Mesendoderm (in vitro differentiated cells): ENCODE measurements around the gene SLC44A1.

Experiments
- DNase-seq: peaks from one replicate; pipeline ENCODE4 v3.0.0; 2013
- H2AK5ac ChIP-seq: 2 replicates; pipeline ENCODE4 v1.6.1; 2013; ENCODE audit warnings: low read length, inconsistent platforms
- H2BK120ac ChIP-seq: 2 replicates; pipeline ENCODE4 v1.6.1; 2013; ENCODE audit warnings: low read depth, mild to moderate bottlenecking, low read length, moderate library complexity, mixed read lengths
- H2BK15ac ChIP-seq: replicated peaks from 2 replicates; pipeline ENCODE4 v1.6.1; 2013; ENCODE audit warnings: low read depth, mild to moderate bottlenecking, moderate library complexity
- H2BK5ac ChIP-seq: 2 replicates; pipeline ENCODE4 v1.6.1; 2013; ENCODE audit warnings: low read length, inconsistent platforms
- H3K18ac ChIP-seq: 2 replicates; pipeline ENCODE4 v1.6.1; 2013; ENCODE audit warnings: mild to moderate bottlenecking, low read length, mixed read lengths
- H3K23ac ChIP-seq: one replicate; pipeline ENCODE4 v1.6.1; 2013; ENCODE audit warnings: low read length
- H3K27ac ChIP-seq: 2 replicates; pipeline ENCODE4 v1.5.1; 2013; ENCODE audit warnings: low read depth, mild to moderate bottlenecking, inconsistent platforms, low read length, moderate library complexity
- H3K27me3 ChIP-seq: 2 replicates; pipeline ENCODE4 v1.6.1; 2013; ENCODE audit warnings: low read length, control low read depth, mild to moderate bottlenecking, inconsistent platforms; ENCODE audit not compliant: insufficient read depth, poor library complexity
- H3K36me3 ChIP-seq: 2 replicates; pipeline ENCODE4 v1.6.1; 2013; ENCODE audit warnings: low read length, inconsistent platforms; ENCODE audit not compliant: control insufficient read depth, insufficient read depth
- H3K4ac ChIP-seq: one replicate; pipeline ENCODE4 v1.6.1; 2013; ENCODE audit warnings: low read depth, mild to moderate bottlenecking, low read length, moderate library complexity
- H3K4me1 ChIP-seq: 2 replicates; pipeline ENCODE4 v1.6.1; 2013; ENCODE audit warnings: low read depth, low read length, inconsistent platforms; ENCODE audit not compliant: control insufficient read depth
- H3K4me2 ChIP-seq: 2 replicates; pipeline ENCODE4 v1.6.1; 2013; ENCODE audit warnings: low read length
- H3K4me3 ChIP-seq: 2 replicates; pipeline ENCODE4 v1.5.1; 2013; ENCODE audit warnings: mild to moderate bottlenecking, low read length
- H3K56ac ChIP-seq: one replicate; pipeline ENCODE4 v1.6.1; 2013; ENCODE audit warnings: low read length
- H3K79me1 ChIP-seq: 2 replicates; pipeline ENCODE4 v1.6.1; 2013; ENCODE audit warnings: low read length, inconsistent platforms
- H3K79me2 ChIP-seq: 2 replicates; pipeline ENCODE4 v1.6.1; 2013; ENCODE audit warnings: mild to moderate bottlenecking, low read length; ENCODE audit not compliant: control insufficient read depth, insufficient read depth
- H3K9ac ChIP-seq: 2 replicates; pipeline ENCODE4 v1.6.1; 2013; ENCODE audit warnings: low read length, inconsistent platforms
- H4K5ac ChIP-seq: one replicate; pipeline ENCODE4 v1.6.1; 2013; ENCODE audit warnings: low read length
- H4K8ac ChIP-seq: one replicate; pipeline ENCODE4 v1.6.1; 2013; ENCODE audit warnings: low read depth, mild to moderate bottlenecking, control low read depth, low read length, moderate library complexity
- WGBS: extraction: QIAGEN DNeasy Blood & Tissue Kit; methylation state at CpG from one replicate; pipeline ENCODE4 v1.1.7; 2013; ENCODE audit warnings: low lambda C conversion rate, missing lambda C conversion rate; ENCODE audit not compliant: insufficient coverage; ENCODE audit errors: extremely low coverage; 5-methylcytosine and 5-hydroxymethylcytosine counted together

Gene SLC44A1

DNA sequence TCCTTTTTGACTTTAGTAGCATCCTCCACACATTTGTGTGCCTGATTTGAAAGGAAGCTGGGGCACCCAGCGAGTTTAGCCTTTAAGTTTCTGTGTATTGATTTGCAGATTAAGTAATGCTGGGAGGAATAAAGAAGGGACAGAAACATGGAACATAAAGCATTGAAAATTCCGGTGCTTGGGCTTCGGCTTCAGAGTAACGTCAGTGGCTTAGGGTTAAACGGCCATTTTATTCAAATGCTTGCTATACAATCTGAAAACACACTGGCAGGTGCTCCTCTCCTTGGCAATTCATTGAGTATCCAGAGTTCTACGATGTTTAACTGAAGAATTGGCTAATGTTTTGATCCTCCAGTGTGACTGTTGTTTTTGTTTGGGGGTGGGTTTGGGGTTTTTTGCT is 145.3 kb downstream of the SLC44A1 start:
- H3K36me3 ChIP-seq: no peaks in the 10 kb centered on the region
- H3K27ac ChIP-seq: no peak overlapping the region
- H2BK15ac ChIP-seq: no peak overlapping the region
- H2AK5ac ChIP-seq: no peak overlapping the region
- no peaks in the 10 kb centered on the region for H3K27me3 ChIP-seq
- H3K9ac ChIP-seq: no peak overlapping the region
- no peak overlapping the region for H3K4me2 ChIP-seq
- H3K4ac ChIP-seq: no peak overlapping the region
- no peaks in the 10 kb centered on the region for H3K79me2 ChIP-seq
- no peak overlapping the region for H3K56ac ChIP-seq
- H3K79me1 ChIP-seq: no peaks in the 10 kb centered on the region
- no peak overlapping the region for H3K23ac ChIP-seq
- H3K18ac ChIP-seq: no peak overlapping the region
- no CpG with 5 or more reads among the region's 6 CpGs for WGBS
- no peak overlapping the region for H2BK120ac ChIP-seq
- no peak overlapping the region for H3K4me3 ChIP-seq
- no peaks in the 10 kb centered on the region for H3K4me1 ChIP-seq
- no peak overlapping the region for H4K5ac ChIP-seq
- no peak for DNase-seq
- H4K8ac ChIP-seq: no peak overlapping the region
- no peak overlapping the region for H2BK5ac ChIP-seq

DNA sequence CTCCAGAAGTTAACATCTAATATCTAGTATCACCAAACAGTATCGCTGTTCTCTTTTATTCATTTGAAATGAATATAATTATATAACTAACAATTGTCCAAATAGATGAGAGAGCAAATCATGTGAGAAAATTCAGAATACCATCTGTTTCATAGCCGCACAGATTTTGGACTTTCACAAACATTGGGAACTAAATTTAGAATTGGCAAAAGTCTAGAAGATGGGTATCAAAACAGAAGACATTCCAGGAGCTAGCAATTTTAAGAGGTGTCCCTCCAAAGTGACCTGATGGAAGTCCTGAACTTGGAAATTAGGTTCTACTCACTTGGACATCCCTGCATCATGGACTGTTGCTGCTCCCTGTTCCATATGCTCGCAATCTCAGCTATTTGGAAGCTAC is 146.4 kb downstream of the SLC44A1 start:
- Histone ChIP-seq H2AK5ac (no peak overlapping the region), H3K27me3 (no peaks in the 10 kb centered on the region), H3K56ac (no peak overlapping the region), H3K4ac (no peak overlapping the region), H3K4me2 (no peak overlapping the region), H3K4me1 (no peaks in the 10 kb centered on the region), H3K79me1 (no peaks in the 10 kb centered on the region), H4K8ac (no peak overlapping the region), H2BK120ac (no peak overlapping the region), H4K5ac (no peak overlapping the region), H3K27ac (no peak overlapping the region), H3K9ac (no peak overlapping the region), H2BK5ac (no peak overlapping the region), H3K36me3 (no peaks in the 10 kb centered on the region), H2BK15ac (no peak overlapping the region), H3K79me2 (no peaks in the 10 kb centered on the region), H3K4me3 (no peak overlapping the region), H3K23ac (no peak overlapping the region), H3K18ac (no peak overlapping the region)
- no peak for DNase-seq
- no CpG with 5 or more reads among the region's 3 CpGs for WGBS

DNA sequence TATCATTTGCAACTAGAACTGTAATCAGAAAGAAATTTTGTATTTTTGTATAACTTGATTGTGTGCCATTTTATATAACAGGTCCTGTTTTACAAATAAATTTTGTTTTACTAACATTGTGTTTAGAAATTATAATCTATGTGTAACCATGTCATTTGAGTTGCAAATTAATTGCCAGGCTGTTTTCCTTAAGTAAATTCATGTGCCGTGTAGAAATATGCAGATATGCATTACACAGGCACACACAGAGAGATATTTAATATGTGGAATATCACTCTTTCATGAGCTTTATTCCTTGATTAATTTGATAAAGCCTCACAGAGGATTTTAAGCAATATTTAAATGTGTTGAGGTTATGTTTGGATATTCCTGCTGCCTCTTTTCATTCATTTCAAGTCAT is 146.8 kb downstream of the SLC44A1 start:
- Histone ChIP-seq H3K36me3 (no peaks in the 10 kb centered on the region), H3K56ac (no peak overlapping the region), H3K4me1 (no peaks in the 10 kb centered on the region), H2BK5ac (no peak overlapping the region), H3K23ac (no peak overlapping the region), H3K79me2 (no peaks in the 10 kb centered on the region), H3K9ac (no peak overlapping the region), H3K79me1 (no peaks in the 10 kb centered on the region), H3K18ac (no peak overlapping the region), H2AK5ac (no peak overlapping the region), H4K8ac (no peak overlapping the region), H2BK15ac (no peak overlapping the region), H3K27me3 (no peaks in the 10 kb centered on the region), H4K5ac (no peak overlapping the region), H3K4me2 (no peak overlapping the region), H2BK120ac (no peak overlapping the region), H3K27ac (no peak overlapping the region), H3K4ac (no peak overlapping the region), H3K4me3 (no peak overlapping the region)
- no peak for DNase-seq
- no CpG with 5 or more reads among the region's 1 CpG for WGBS

GRCh38 chr9:105392531-105392930 is 148.1 kb downstream of the SLC44A1 start:
- Histone ChIP-seq H3K4ac (no peak overlapping the region), H3K79me2 (no peaks in the 10 kb centered on the region), H3K23ac (no peak overlapping the region), H3K9ac (no peak overlapping the region), H3K4me2 (no peak overlapping the region), H3K79me1 (no peaks in the 10 kb centered on the region), H3K4me1 (no peaks in the 10 kb centered on the region), H3K27me3 (no peaks in the 10 kb centered on the region), H3K36me3 (no peaks in the 10 kb centered on the region), H3K4me3 (no peak overlapping the region), H3K27ac (no peak overlapping the region), H3K56ac (no peak overlapping the region), H4K5ac (no peak overlapping the region), H4K8ac (no peak overlapping the region), H3K18ac (no peak overlapping the region), H2BK5ac (no peak overlapping the region), H2BK120ac (no peak overlapping the region), H2BK15ac (no peak overlapping the region), H2AK5ac (no peak overlapping the region)
- WGBS: no CpG with 5 or more reads among the region's 1 CpG
- no peak for DNase-seq

- DNase-seq: no peak
- Histone ChIP-seq H4K5ac (no peak overlapping the region), H4K8ac (no peak overlapping the region), H2BK5ac (no peak overlapping the region), H2BK120ac (no peak overlapping the region), H3K27ac (no peak overlapping the region), H3K27me3 (no peaks in the 10 kb centered on the region), H3K4me3 (no peak overlapping the region), H3K56ac (no peak overlapping the region), H3K23ac (no peak overlapping the region), H3K4me1 (no peaks in the 10 kb centered on the region), H3K79me2 (no peaks in the 10 kb centered on the region), H3K36me3 (no peaks in the 10 kb centered on the region), H2BK15ac (no peak overlapping the region), H3K9ac (no peak overlapping the region), H3K4me2 (no peak overlapping the region), H2AK5ac (no peak overlapping the region), H3K4ac (no peak overlapping the region), H3K18ac (no peak overlapping the region), H3K79me1 (no peaks in the 10 kb centered on the region)
- no CpG with 5 or more reads among the region's 4 CpGs for WGBS
These were observed 149.3 kb downstream of the SLC44A1 start for GRCh38 chr9:105393576-105394344.

GRCh38 chr9:105396441-105396840 is 152.0 kb downstream of the SLC44A1 start:
- Histone ChIP-seq H3K4me3 (no peak overlapping the region), H2BK5ac (no peak overlapping the region), H3K79me2 (no peaks in the 10 kb centered on the region), H3K27me3 (no peaks in the 10 kb centered on the region), H2BK15ac (no peak overlapping the region), H3K27ac (no peak overlapping the region), H4K5ac (no peak overlapping the region), H2AK5ac (no peak overlapping the region), H3K9ac (no peak overlapping the region), H3K23ac (no peak overlapping the region), H3K4ac (no peak overlapping the region), H4K8ac (no peak overlapping the region), H3K18ac (no peak overlapping the region), H3K79me1 (no peaks in the 10 kb centered on the region), H2BK120ac (no peak overlapping the region), H3K36me3 (no peaks in the 10 kb centered on the region), H3K4me1 (no peaks in the 10 kb centered on the region), H3K4me2 (no peak overlapping the region), H3K56ac (no peak overlapping the region)
- no CpG with 5 or more reads among the region's 3 CpGs for WGBS
- no peak for DNase-seq
